SK-N-SH (cell line): ENCODE measurements around the gene LYRM4. TPM values are rescaled to one million over a fixed set of nuclear protein-coding genes. Genes with fewer than 3 reads are reported as not detected.

Source experiments
- CTCF ChIA-PET: fragments of 300-600, 350-600 bp; formaldehyde crosslinking; extraction: SDS; loops from one replicate; lab custom pipeline; 2021; lab: Yijun Ruan, JAX
- POLR2A ChIA-PET: fragments of 350-600 bp; sonication (Branson Sonifier 250); formaldehyde crosslinking; extraction: SDS; loops from one replicate; lab custom pipeline; 2020; ENCODE audit warnings: antibody characterized with exemption, inconsistent platforms; lab: Yijun Ruan, JAX
- DNase-seq: peaks from one replicate; pipeline ENCODE4 v3.0.0; 2012
- H2AFZ ChIP-seq: fragments of 200-600 bp; sonication (generic); 2 replicates; pipeline ENCODE4 v1.8.1; 2016; ENCODE audit warnings: antibody characterized with exemption, mild to moderate bottlenecking, low read depth
- H3F3A ChIP-seq: fragments of 200-600 bp; sonication (generic); replicated peaks from 2 replicates; pipeline ENCODE3; 2016; ENCODE audit warnings: antibody characterized with exemption, mild to moderate bottlenecking; ENCODE audit not compliant: insufficient read depth
- H3K27ac ChIP-seq, 2 experiments: fragments of 200-500 bp in 1 of 2; fragments of 200-600 bp in 1 of 2; sonication (Bioruptor generic) in 1 of 2; sonication (generic), shearing (Covaris generic) in 1 of 2; 2 replicates each; pipeline versions ENCODE4 v1.5.1 to v1.6.1; 2014 to 2016; ENCODE audit warnings: low read depth in 2 of 2, inconsistent platforms in 1 of 2, low read length in 1 of 2, mild to moderate bottlenecking in 1 of 2, mixed read lengths in 1 of 2
- H3K27me3 ChIP-seq: fragments of 200-600 bp; sonication (generic), shearing (Covaris generic); 2 replicates; pipeline ENCODE4 v1.6.1; 2016; ENCODE audit warnings: mixed run types; ENCODE audit not compliant: insufficient read depth
- H3K36me3 ChIP-seq, 2 experiments: fragments of 200-500 bp in 1 of 2; fragments of 200-600 bp in 1 of 2; sonication (Bioruptor generic) in 1 of 2; sonication (generic) in 1 of 2; replicated peaks in 1 of 2; 2 replicates each; pipeline versions ENCODE3 to v1.5.1; 2014 to 2016; ENCODE audit warnings: low read length in 1 of 2, mild to moderate bottlenecking in 1 of 2; ENCODE audit not compliant: insufficient read depth in 2 of 2, control insufficient read depth in 1 of 2
- H3K4me1 ChIP-seq, 2 experiments: fragments of 200-500 bp in 1 of 2; fragments of 200-600 bp in 1 of 2; sonication (Bioruptor generic) in 1 of 2; sonication (generic), shearing (Covaris generic) in 1 of 2; 2 replicates each; pipeline versions ENCODE4 v1.5.1 to v1.6.1; 2014 to 2016; ENCODE audit warnings: low read depth in 1 of 2, low read length in 1 of 2, mixed run types in 1 of 2; ENCODE audit not compliant: insufficient read depth in 2 of 2, control insufficient read depth in 1 of 2
- H3K4me2 ChIP-seq: fragments of 200-600 bp; sonication (generic), shearing (Covaris generic); 2 replicates; pipeline ENCODE4 v1.6.1; 2017; ENCODE audit warnings: mixed run types
- H3K4me3 ChIP-seq, 2 experiments: fragments of 200-500 bp in 1 of 2; fragments of 200-600 bp in 1 of 2; sonication (Bioruptor generic) in 1 of 2; sonication (generic), shearing (Covaris generic) in 1 of 2; 2 replicates each; pipeline versions ENCODE4 v1.5.1 to v1.8.1; 2014 to 2016; ENCODE audit warnings: low read depth in 2 of 2, inconsistent platforms in 1 of 2, low read length in 1 of 2, mild to moderate bottlenecking in 1 of 2, mixed read lengths in 1 of 2, moderate library complexity in 1 of 2
- H3K79me2 ChIP-seq: fragments of 200-600 bp; sonication (generic); 2 replicates; pipeline ENCODE4 v1.8.1; 2017; ENCODE audit warnings: mild to moderate bottlenecking; ENCODE audit not compliant: insufficient read depth
- H3K9ac ChIP-seq: fragments of 200-600 bp; sonication (generic); 2 replicates; pipeline ENCODE4 v1.6.1; 2017; ENCODE audit warnings: mixed run types
- H3K9me2 ChIP-seq: fragments of 200-600 bp; sonication (generic); 2 replicates; pipeline ENCODE4 v1.6.1; 2017; ENCODE audit warnings: mixed run types
- H3K9me3 ChIP-seq: fragments of 200-600 bp; sonication (generic); 2 replicates; pipeline ENCODE4 v1.6.1; 2017; ENCODE audit warnings: mixed run types, mild to moderate bottlenecking, moderate library complexity
- H4K20me1 ChIP-seq: fragments of 200-600 bp; sonication (generic); 2 replicates; pipeline ENCODE4 v1.6.1; 2017; ENCODE audit warnings: mild to moderate bottlenecking, mixed run types; ENCODE audit not compliant: insufficient read depth
- CHD2 ChIP-seq: fragments of 150-350 bp; IDR thresholded peaks from 2 replicates; pipeline ENCODE4 v1.6.1; 2018; ENCODE audit warnings: low read length; ENCODE audit not compliant: partially characterized antibody
- EP300 ChIP-seq, 2 experiments: IDR thresholded peaks; 2 replicates each; pipeline versions ENCODE4 v1.4.0 to v1.6.1; 2012; ENCODE audit warnings: borderline replicate concordance in 1 of 2, low read depth in 1 of 2, low read length in 1 of 2
- EZH2phosphoT487 ChIP-seq: fragments of 200-600 bp; sonication (generic); IDR thresholded peaks from 2 replicates; pipeline ENCODE4 v1.6.1; 2017; ENCODE audit warnings: low read depth, mixed run types, mild to moderate bottlenecking, antibody characterized with exemption, moderate library complexity, borderline replicate concordance
- MXI1 ChIP-seq: IDR thresholded peaks from 2 replicates; pipeline ENCODE4 v1.6.1; 2012; ENCODE audit warnings: mild to moderate bottlenecking, low read depth, low read length, improper control_type of control experiment
- POLR2AphosphoS5 ChIP-seq: IDR thresholded peaks from 2 replicates; pipeline ENCODE4 v1.6.1; 2012; ENCODE audit warnings: low read depth, low read length
- RAD21 ChIP-seq: IDR thresholded peaks from 2 replicates; pipeline ENCODE4 v1.6.1; 2012; ENCODE audit warnings: mild to moderate bottlenecking, low read length
- RCOR1 ChIP-seq: fragments of 150-350 bp; IDR thresholded peaks from 2 replicates; pipeline ENCODE4 v1.6.1; 2017; ENCODE audit warnings: antibody characterized with exemption, low read length
- RFX5 ChIP-seq: IDR thresholded peaks from 2 replicates; pipeline ENCODE4 v1.6.1; 2012; ENCODE audit warnings: mild to moderate bottlenecking, improper control_type of control experiment, low read length
- SIN3A ChIP-seq: IDR thresholded peaks from 2 replicates; pipeline ENCODE4 v1.6.1; 2012; ENCODE audit warnings: low read depth, mild to moderate bottlenecking, low read length, moderate library complexity, borderline replicate concordance
- SMC3 ChIP-seq: IDR thresholded peaks from 2 replicates; pipeline ENCODE4 v1.6.1; 2012; ENCODE audit warnings: low read depth, low read length, improper control_type of control experiment
- TAF1 ChIP-seq: IDR thresholded peaks from 2 replicates; pipeline ENCODE4 v1.6.1; 2012; ENCODE audit warnings: low read depth, mild to moderate bottlenecking, low read length, moderate library complexity, borderline replicate concordance
- TCF12 ChIP-seq: IDR thresholded peaks from 2 replicates; pipeline ENCODE4 v1.4.0; 2012
- TEAD4 ChIP-seq: IDR thresholded peaks from 2 replicates; pipeline ENCODE4 v1.4.0; 2012; ENCODE audit warnings: mild to moderate bottlenecking, borderline replicate concordance; ENCODE audit not compliant: insufficient read depth
- YY1 ChIP-seq: IDR thresholded peaks from 2 replicates; pipeline ENCODE4 v1.4.0; 2012; ENCODE audit warnings: low read depth, mild to moderate bottlenecking
- WGBS: methylation state at CpG from one replicate; pipeline ENCODE4 v1.1.6; 2017; ENCODE audit warnings: low lambda C conversion rate; 5-methylcytosine and 5-hydroxymethylcytosine counted together
- polyA plus RNA-seq, 3 experiments: library from polyadenylated mRNA; depleted of rRNA; stranded (reverse); fragments of >200 nt; gene quantifications; 2 replicates each; pipeline ENCODE4 v1.2.3, GENCODE V29; 2012
- TF ChIP-seq, protein P1 (sequence below): fragments of 150-350 bp; IDR thresholded peaks from 2 replicates; pipeline ENCODE4 v1.6.1; 2016; ENCODE audit warnings: mild to moderate bottlenecking, low read depth, low read length
- TF ChIP-seq, protein P2 (sequence below): IDR thresholded peaks from 2 replicates; pipeline ENCODE4 v1.4.0; 2012; ENCODE audit warnings: low read depth, borderline replicate concordance
- TF ChIP-seq, protein P3 (sequence below): IDR thresholded peaks from 2 replicates; pipeline ENCODE4 v1.6.1; 2012; ENCODE audit warnings: mild to moderate bottlenecking, low read depth, low read length, moderate library complexity
- TF ChIP-seq, protein P4 (sequence below): IDR thresholded peaks from 2 replicates; pipeline ENCODE4 v1.4.0; 2012; ENCODE audit warnings: low read depth

Gene LYRM4
- polyA plus RNA-seq, 1 of the 3 experiments (the other 2 are of a cell fraction): 37.2 TPM

DNA sequence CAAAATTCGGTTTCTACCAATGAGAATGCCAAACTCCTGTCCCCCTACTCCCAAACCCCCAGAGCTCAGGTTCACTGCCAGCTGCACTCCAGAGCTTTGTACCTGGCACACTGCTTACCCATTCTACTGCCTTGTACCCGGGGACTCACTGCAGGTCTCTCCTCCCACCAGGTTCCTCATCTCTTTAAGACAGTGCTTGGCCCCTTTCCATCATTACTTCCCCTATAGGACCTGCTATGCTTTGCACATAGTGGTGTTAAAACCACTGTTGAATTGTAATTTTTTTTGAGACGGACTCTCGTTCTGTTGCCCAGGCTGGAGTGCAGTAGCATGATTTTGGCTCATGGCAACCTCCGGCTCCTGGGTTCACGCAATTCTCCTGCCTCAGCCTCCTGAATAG, 25.9 kb downstream of the LYRM4 start:
- Histone ChIP-seq H4K20me1 (no peaks in the 10 kb centered on the region), H3K27ac (no peak overlapping the region), H3K4me3 (no peak overlapping the region), H3K36me3 (peaks cover 2 to 7% of the 10 kb centered on the region in 2 experiments), H3K9me2 (no peaks in the 10 kb centered on the region), H3F3A (no peaks in the 10 kb centered on the region), H3K9ac (no peak overlapping the region), H2AFZ (no peak overlapping the region), H3K79me2 (no peaks in the 10 kb centered on the region; the same call in 1 of the 2 replicates), H3K4me2 (no peak overlapping the region), H3K27me3 (no peaks in the 10 kb centered on the region), H3K9me3 (no peaks in the 10 kb centered on the region), H3K4me1 (0 out of 4 replicates have a peak, but pooled peaks cover 0 to 5% of the 10 kb centered on the region in 2 experiments)
- no peak for TF ChIP-seq SMC3
- TF ChIP-seq RCOR1: no peak
- TF ChIP-seq, protein P1, sequence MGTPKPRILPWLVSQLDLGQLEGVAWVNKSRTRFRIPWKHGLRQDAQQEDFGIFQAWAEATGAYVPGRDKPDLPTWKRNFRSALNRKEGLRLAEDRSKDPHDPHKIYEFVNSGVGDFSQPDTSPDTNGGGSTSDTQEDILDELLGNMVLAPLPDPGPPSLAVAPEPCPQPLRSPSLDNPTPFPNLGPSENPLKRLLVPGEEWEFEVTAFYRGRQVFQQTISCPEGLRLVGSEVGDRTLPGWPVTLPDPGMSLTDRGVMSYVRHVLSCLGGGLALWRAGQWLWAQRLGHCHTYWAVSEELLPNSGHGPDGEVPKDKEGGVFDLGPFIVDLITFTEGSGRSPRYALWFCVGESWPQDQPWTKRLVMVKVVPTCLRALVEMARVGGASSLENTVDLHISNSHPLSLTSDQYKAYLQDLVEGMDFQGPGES: no peak
- no peak for TF ChIP-seq RAD21
- TF ChIP-seq SIN3A: no peak
- TF ChIP-seq, protein P2, sequence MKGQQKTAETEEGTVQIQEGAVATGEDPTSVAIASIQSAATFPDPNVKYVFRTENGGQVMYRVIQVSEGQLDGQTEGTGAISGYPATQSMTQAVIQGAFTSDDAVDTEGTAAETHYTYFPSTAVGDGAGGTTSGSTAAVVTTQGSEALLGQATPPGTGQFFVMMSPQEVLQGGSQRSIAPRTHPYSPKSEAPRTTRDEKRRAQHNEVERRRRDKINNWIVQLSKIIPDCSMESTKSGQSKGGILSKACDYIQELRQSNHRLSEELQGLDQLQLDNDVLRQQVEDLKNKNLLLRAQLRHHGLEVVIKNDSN: no peak
- no peak for TF ChIP-seq EZH2phosphoT487
- TF ChIP-seq EP300 (IDR thresholded peaks at IDR 0.05; ENCODE audit: borderline replicate concordance in 1 of 2, low read depth in 1 of 2, low read length in 1 of 2): no peak
- TF ChIP-seq, protein P3, sequence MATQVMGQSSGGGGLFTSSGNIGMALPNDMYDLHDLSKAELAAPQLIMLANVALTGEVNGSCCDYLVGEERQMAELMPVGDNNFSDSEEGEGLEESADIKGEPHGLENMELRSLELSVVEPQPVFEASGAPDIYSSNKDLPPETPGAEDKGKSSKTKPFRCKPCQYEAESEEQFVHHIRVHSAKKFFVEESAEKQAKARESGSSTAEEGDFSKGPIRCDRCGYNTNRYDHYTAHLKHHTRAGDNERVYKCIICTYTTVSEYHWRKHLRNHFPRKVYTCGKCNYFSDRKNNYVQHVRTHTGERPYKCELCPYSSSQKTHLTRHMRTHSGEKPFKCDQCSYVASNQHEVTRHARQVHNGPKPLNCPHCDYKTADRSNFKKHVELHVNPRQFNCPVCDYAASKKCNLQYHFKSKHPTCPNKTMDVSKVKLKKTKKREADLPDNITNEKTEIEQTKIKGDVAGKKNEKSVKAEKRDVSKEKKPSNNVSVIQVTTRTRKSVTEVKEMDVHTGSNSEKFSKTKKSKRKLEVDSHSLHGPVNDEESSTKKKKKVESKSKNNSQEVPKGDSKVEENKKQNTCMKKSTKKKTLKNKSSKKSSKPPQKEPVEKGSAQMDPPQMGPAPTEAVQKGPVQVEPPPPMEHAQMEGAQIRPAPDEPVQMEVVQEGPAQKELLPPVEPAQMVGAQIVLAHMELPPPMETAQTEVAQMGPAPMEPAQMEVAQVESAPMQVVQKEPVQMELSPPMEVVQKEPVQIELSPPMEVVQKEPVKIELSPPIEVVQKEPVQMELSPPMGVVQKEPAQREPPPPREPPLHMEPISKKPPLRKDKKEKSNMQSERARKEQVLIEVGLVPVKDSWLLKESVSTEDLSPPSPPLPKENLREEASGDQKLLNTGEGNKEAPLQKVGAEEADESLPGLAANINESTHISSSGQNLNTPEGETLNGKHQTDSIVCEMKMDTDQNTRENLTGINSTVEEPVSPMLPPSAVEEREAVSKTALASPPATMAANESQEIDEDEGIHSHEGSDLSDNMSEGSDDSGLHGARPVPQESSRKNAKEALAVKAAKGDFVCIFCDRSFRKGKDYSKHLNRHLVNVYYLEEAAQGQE: no peak
- no peak for TF ChIP-seq POLR2AphosphoS5
- TF ChIP-seq, protein P4, sequence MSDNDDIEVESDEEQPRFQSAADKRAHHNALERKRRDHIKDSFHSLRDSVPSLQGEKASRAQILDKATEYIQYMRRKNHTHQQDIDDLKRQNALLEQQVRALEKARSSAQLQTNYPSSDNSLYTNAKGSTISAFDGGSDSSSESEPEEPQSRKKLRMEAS: no peak
- no peak for TF ChIP-seq CHD2
- no peak for TF ChIP-seq MXI1
- no peak for TF ChIP-seq YY1
- TF ChIP-seq TCF12: no peak
- no peak for TF ChIP-seq TAF1
- TF ChIP-seq TEAD4: no peak
- no peak for TF ChIP-seq RFX5
- ChIA-PET CTCF (no interaction called here), POLR2A (no interaction called here)
- 93% methylated on average over 6 of the region's 6 CpGs for WGBS
- DNase-seq: no peak
